GM12875 (cell line): Measurements from ENCODE around the gene PI16.

Source experiments
- H3K4me3 ChIP-seq: one replicate; pipeline ENCODE4 v1.5.1; 2011; ENCODE audit warnings: low read depth, low read length, control low read depth
- TF ChIP-seq, protein P1 (sequence below): IDR thresholded peaks from 2 replicates; pipeline ENCODE4 v1.5.1; 2011; ENCODE audit warnings: low read depth, mild to moderate bottlenecking, control low read depth, inconsistent platforms, low read length, moderate library complexity, borderline replicate concordance; ENCODE audit not compliant: insufficient read depth

The PI16 gene

DNA sequence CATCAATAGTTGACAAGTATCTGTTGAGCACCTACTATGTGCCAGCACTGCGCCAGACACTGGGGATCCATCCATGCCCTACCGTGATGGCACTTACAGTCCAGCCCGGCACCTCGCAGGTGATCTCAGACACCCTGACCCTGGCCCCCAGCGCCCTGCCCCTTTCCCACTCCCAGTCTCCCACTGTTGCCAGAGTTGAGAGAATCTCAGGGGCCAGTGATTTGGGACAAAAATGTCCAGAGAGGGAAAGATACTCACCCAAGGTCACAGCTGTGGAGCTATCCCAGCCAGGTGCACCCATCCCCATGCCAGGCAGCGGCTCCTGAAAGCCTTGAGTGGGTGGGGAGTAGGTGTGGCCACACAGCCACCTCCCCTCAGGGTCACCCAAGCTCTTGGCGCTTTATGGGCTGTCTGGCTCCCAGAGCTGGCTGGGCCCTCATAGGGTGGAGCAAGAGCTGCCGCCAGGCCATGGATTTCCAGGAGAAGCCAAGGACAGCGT, 3.3 kb downstream of the PI16 start:
- TF ChIP-seq, protein P1, sequence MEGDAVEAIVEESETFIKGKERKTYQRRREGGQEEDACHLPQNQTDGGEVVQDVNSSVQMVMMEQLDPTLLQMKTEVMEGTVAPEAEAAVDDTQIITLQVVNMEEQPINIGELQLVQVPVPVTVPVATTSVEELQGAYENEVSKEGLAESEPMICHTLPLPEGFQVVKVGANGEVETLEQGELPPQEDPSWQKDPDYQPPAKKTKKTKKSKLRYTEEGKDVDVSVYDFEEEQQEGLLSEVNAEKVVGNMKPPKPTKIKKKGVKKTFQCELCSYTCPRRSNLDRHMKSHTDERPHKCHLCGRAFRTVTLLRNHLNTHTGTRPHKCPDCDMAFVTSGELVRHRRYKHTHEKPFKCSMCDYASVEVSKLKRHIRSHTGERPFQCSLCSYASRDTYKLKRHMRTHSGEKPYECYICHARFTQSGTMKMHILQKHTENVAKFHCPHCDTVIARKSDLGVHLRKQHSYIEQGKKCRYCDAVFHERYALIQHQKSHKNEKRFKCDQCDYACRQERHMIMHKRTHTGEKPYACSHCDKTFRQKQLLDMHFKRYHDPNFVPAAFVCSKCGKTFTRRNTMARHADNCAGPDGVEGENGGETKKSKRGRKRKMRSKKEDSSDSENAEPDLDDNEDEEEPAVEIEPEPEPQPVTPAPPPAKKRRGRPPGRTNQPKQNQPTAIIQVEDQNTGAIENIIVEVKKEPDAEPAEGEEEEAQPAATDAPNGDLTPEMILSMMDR, result no peak
- H3K4me3 ChIP-seq, result no peak overlapping the region

- no peak overlapping the region for H3K4me3 ChIP-seq
- TF ChIP-seq, protein P1, result no peak
Measured at GRCh38 chr6:36958775-36959554, 4.4 kb downstream of the PI16 start.

DNA sequence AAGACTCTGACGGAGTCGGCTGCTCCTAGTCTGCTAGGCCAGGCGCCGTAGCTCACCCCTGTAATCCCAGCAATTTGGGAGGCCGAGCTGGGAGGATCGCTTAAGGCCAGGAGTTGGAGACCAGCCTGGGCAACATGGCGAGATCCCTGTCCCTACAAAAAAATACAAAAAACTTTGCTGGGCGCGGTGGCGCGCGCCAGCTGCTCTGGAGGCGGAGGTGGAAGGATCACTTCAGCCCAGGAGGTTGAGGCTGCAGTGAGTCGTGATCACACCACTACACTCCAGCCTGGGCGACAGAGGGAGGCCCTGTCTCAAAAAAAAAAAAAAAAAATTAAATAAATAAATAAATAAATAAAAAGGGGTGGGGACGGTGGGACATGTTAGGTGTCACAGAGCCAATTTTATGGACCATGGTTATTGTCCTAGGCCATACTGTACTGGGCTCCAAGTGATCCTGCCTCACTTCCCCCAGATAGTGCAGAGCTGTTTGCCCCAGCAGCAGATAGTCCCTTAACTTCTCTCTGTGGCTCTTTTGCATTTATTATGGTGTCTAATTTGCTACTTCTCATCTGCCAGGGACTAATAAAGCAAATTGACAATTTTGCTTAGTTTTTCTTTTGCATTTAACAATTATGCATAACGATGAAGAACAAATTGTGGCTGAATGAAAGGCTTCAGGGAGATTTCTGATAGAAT, 5.2 kb downstream of the PI16 start:
- no peak overlapping the region for H3K4me3 ChIP-seq
- TF ChIP-seq, protein P1, result no peak

- no peak overlapping the region for H3K4me3 ChIP-seq
- TF ChIP-seq, protein P1, result no peak
Measured at GRCh38 chr6:36961441-36962435, 7.2 kb downstream of the PI16 start.

DNA sequence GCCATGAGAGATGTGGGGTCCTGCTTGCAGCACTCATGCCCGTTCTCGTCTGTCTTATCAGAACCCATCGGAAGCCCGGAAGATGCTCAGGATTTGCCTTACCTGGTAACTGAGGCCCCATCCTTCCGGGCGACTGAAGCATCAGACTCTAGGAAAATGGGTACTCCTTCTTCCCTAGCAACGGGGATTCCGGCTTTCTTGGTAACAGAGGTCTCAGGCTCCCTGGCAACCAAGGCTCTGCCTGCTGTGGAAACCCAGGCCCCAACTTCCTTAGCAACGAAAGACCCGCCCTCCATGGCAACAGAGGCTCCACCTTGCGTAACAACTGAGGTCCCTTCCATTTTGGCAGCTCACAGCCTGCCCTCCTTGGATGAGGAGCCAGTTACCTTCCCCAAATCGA, 8.3 kb downstream of the PI16 start:
- TF ChIP-seq, protein P1, result no peak
- H3K4me3 ChIP-seq, result no peak overlapping the region

DNA sequence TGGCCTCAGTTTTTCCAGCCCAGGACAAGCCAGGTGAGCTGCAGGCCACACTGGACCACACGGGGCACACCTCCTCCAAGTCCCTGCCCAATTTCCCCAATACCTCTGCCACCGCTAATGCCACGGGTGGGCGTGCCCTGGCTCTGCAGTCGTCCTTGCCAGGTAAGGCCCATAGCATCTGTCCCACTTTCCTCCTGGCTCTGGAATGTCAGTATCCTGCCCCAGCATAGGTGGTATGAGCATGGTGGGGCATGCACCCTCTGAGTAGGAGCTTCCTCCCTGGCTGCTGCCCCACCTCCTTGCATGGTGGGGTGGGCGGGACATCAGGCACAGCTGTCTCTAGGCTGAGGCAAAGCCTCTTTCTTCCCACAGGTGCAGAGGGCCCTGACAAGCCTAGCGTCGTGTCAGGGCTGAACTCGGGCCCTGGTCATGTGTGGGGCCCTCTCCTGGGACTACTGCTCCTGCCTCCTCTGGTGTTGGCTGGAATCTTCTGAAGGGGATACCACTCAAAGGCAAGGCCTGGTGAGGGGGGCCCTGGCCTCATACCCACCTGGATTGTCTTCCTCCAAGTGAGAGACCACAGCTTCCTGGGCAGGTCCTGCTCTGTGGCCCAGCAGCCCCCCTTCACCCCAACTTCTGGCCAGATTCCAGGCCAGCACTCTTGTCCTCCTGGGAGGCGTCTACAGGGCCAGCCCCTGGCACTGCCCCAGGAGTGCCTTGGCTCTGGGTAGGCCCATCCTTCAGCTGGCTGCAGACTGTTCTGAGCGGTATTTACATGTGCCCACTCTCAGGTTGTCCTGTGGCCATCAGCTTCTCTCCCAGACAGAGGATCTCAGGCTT, 9.1 kb downstream of the PI16 start:
- TF ChIP-seq, protein P1, result no peak
- H3K4me3 ChIP-seq, result no peak overlapping the region
